Measurements from ENCODE around the gene TIMM8B. TPM values are rescaled to one million over a fixed set of nuclear protein-coding genes. Genes with fewer than 3 reads are reported as not detected.
"Not testable (repeated sequence)": the region's sequence is repeated elsewhere in the genome, so short reads cannot be mapped to it uniquely, and the experiment has no call there.

Gene TIMM8B
- total and polyA plus RNA-seq, 2 experiments from 2014 or later = 33.8 to 106 TPM

GRCh38 chr11:112096194-112096593, 9.6 kb upstream of the TIMM8B start:
- Histone ChIP-seq H3K4me3 (no peak overlapping the region), H3K9me3 (ENCODE audit: low read depth) (no peaks in the 10 kb centered on the region), H3K27ac (no peak overlapping the region), H3K9ac (no peak overlapping the region), H4K20me1 (ENCODE audit: insufficient read depth) (no peaks in the 10 kb centered on the region; the same call in 1 of the 2 replicates), H3K27me3 (replicated peaks; ENCODE audit: insufficient read depth) (no peaks in the 10 kb centered on the region), H3K36me3 (ENCODE audit: low read depth) (peaks cover 28% of the 10 kb centered on the region; the same call in 1 of the 2 replicates), H3K4me1 (ENCODE audit: insufficient read depth) (no peaks in the 10 kb centered on the region), H2AFZ (no peak overlapping the region), H3K4me2 (ENCODE audit: unreplicated experiment) (no peak overlapping the region), H3F3A (ENCODE audit: insufficient read depth) (no peaks in the 10 kb centered on the region), H3K79me2 (ENCODE audit: insufficient read depth) (no peaks in the 10 kb centered on the region), H3K9me2 (ENCODE audit: insufficient read depth) (no peaks in the 10 kb centered on the region)
- in situ Hi-C loops (cut with MboI) = no loop called here
- DNase-seq = no peak
- no peak for TF ChIP-seq EZH2 (IDR thresholded peaks at IDR 0.05; ENCODE audit: insufficient read depth, poor library complexity, severe bottlenecking)

GRCh38 chr11:112095302-112095701, 8.7 kb upstream of the TIMM8B start:
- H3F3A ChIP-seq (ENCODE audit: insufficient read depth); H3K9me2 ChIP-seq (ENCODE audit: insufficient read depth); H3K9ac ChIP-seq; H3K4me3 ChIP-seq; in situ Hi-C loops (cut with MboI); DNase-seq; H3K4me2 ChIP-seq (ENCODE audit: unreplicated experiment); H3K27me3 ChIP-seq (replicated peaks; ENCODE audit: insufficient read depth); H3K4me1 ChIP-seq (ENCODE audit: insufficient read depth); H2AFZ ChIP-seq; H3K79me2 ChIP-seq (ENCODE audit: insufficient read depth); H3K9me3 ChIP-seq (ENCODE audit: low read depth); H4K20me1 ChIP-seq (ENCODE audit: insufficient read depth); H3K27ac ChIP-seq: not testable (repeated sequence)
- H3K36me3 ChIP-seq (ENCODE audit: low read depth) = peaks cover 37% of the 10 kb centered on the region; the same call in 1 of the 2 replicates
- WGBS, 2 experiments (ENCODE audit: low coverage in 1 of 2, low lambda C conversion rate in 2 of 2, missing lambda C conversion rate in 2 of 2) = 99 to 100% methylated on average over 2 of the region's 2 CpGs

- Histone ChIP-seq H2AFZ (peak overlapping the region; percentile 95), H3K4me3 (peak overlapping the region; percentile 88), H3F3A (ENCODE audit: insufficient read depth) (peaks cover 32% of the 10 kb centered on the region), H3K4me1 (ENCODE audit: insufficient read depth) (peaks cover 23% of the 10 kb centered on the region), H3K9me2 (ENCODE audit: insufficient read depth) (no peaks in the 10 kb centered on the region), H3K27me3 (replicated peaks; ENCODE audit: insufficient read depth) (no peaks in the 10 kb centered on the region), H3K9me3 (ENCODE audit: low read depth) (no peaks in the 10 kb centered on the region), H4K20me1 (ENCODE audit: insufficient read depth) (no peaks in the 10 kb centered on the region), H3K36me3 (ENCODE audit: low read depth) (peaks cover 64% of the 10 kb centered on the region), H3K4me2 (ENCODE audit: unreplicated experiment) (peak overlapping the region; percentile 89), H3K79me2 (ENCODE audit: insufficient read depth) (peaks cover 75% of the 10 kb centered on the region), H3K9ac (peak overlapping the region; percentile 86), H3K27ac (peak overlapping the region; percentile 22; the same call in 1 of the 2 replicates)
- in situ Hi-C loops (cut with MboI) = no loop called here
- 14 to 17% methylated on average over 10 of the region's 10 CpGs for WGBS, 2 experiments (ENCODE audit: low coverage in 1 of 2, low lambda C conversion rate in 2 of 2, missing lambda C conversion rate in 2 of 2)
- TF ChIP-seq EZH2phosphoT487 (IDR thresholded peaks at IDR 0.05; ENCODE audit: insufficient read depth, low read depth) (no peak), EZH2 (IDR thresholded peaks at IDR 0.05; ENCODE audit: insufficient read depth, poor library complexity, severe bottlenecking) (no peak)
- DNase-seq = peak; percentile 42
Observed at GRCh38 chr11:112087212-112087611, 656 bp upstream of the TIMM8B start.

DNA sequence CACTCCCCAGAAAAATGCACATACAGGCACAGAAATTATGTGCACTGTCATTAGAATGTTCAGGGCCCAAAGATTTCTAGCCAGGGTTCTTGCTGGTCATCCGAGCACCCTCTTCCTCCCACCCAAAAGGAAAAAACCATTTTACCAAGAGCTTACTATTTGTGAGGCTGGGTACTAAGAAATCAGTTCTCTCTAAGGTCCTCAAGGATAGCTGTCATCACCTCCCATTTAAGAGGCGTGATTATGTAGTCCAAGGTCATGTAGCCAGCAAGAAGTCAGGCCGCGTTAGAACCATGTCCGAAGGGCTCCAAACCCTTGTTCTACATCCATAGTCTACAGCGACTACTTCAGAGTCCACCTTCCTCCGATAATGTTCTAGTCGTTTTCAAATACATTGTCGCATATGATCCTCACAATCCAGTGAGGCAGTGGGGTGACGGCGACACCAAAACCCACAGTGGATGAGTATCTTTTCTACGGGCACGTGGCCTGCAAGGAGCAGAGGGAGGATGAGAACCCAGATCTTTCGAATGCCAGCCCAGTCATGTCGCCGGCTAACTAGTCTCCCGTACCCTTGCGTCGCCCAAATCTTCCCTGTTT, 634 bp downstream of the TIMM8B start:
- Histone ChIP-seq H3K9me3 (ENCODE audit: low read depth) (no peaks in the 10 kb centered on the region), H3F3A (ENCODE audit: insufficient read depth) (peaks cover 45% of the 10 kb centered on the region), H3K9me2 (ENCODE audit: insufficient read depth) (no peaks in the 10 kb centered on the region), H3K9ac (peak overlapping the region; percentile 86), H3K4me2 (ENCODE audit: unreplicated experiment) (peak overlapping the region; percentile 95), H3K36me3 (ENCODE audit: low read depth) (peaks cover 62% of the 10 kb centered on the region), H4K20me1 (ENCODE audit: insufficient read depth) (no peaks in the 10 kb centered on the region), H3K27me3 (replicated peaks; ENCODE audit: insufficient read depth) (no peaks in the 10 kb centered on the region), H3K4me1 (ENCODE audit: insufficient read depth) (peaks cover 28% of the 10 kb centered on the region), H3K79me2 (ENCODE audit: insufficient read depth) (peaks cover 75% of the 10 kb centered on the region), H2AFZ (peak overlapping the region; percentile 95), H3K4me3 (peak overlapping the region; percentile 88), H3K27ac (peak overlapping the region; percentile 45)
- 0 to 2% methylated on average over 19 of the region's 19 CpGs for WGBS, 2 experiments (ENCODE audit: low coverage in 1 of 2, low lambda C conversion rate in 2 of 2, missing lambda C conversion rate in 2 of 2)
- DNase-seq = peak; percentile 69
- TF ChIP-seq EZH2phosphoT487 (IDR thresholded peaks at IDR 0.05; ENCODE audit: insufficient read depth, low read depth) = no peak
- no peak for TF ChIP-seq EZH2 (IDR thresholded peaks at IDR 0.05; ENCODE audit: insufficient read depth, poor library complexity, severe bottlenecking)
- in situ Hi-C loops (cut with MboI) = no loop called here

DNA sequence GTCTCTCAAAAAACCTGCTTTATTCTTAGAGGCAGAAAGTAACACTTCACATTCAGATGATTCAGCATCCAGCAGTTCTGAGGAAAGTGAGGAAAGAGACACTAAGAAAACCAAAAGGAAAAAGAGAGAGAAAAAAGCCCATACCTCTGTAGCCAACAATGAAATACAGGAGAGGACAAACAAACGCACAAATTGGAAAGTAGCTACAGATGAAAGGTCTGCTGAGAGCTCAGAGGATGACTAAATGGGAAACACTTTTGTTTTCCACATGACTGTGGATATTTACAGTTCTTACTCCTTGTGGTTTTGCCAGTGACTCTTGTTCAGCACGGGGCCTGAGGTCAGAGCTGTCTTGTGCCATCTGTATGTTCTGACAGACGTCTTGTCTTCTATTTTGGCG, 3.8 kb downstream of the TIMM8B start:
- Histone ChIP-seq H3K4me3 (no peak overlapping the region), H3K4me2 (ENCODE audit: unreplicated experiment) (peak overlapping the region; percentile 56), H3K9me3 (ENCODE audit: low read depth) (no peaks in the 10 kb centered on the region), H3F3A (ENCODE audit: insufficient read depth) (peaks cover 61% of the 10 kb centered on the region), H3K4me1 (ENCODE audit: insufficient read depth) (peaks cover 26% of the 10 kb centered on the region), H3K9ac (peak overlapping the region; percentile 76), H3K27me3 (replicated peaks; ENCODE audit: insufficient read depth) (no peaks in the 10 kb centered on the region), H2AFZ (no peak overlapping the region), H4K20me1 (ENCODE audit: insufficient read depth) (no peaks in the 10 kb centered on the region), H3K36me3 (ENCODE audit: low read depth) (peaks cover 53% of the 10 kb centered on the region), H3K79me2 (ENCODE audit: insufficient read depth) (peaks cover 65% of the 10 kb centered on the region), H3K27ac (peak overlapping the region; percentile 95), H3K9me2 (ENCODE audit: insufficient read depth) (no peaks in the 10 kb centered on the region)
- in situ Hi-C loops (cut with MboI) = no loop called here
- TF ChIP-seq EZH2phosphoT487 (IDR thresholded peaks at IDR 0.05; ENCODE audit: insufficient read depth, low read depth) (no peak), EZH2 (IDR thresholded peaks at IDR 0.05; ENCODE audit: insufficient read depth, poor library complexity, severe bottlenecking) (no peak)
- DNase-seq = peak; percentile 88
- 48 to 52% methylated on average over 4 of the region's 4 CpGs for WGBS, 2 experiments (ENCODE audit: low coverage in 1 of 2, low lambda C conversion rate in 2 of 2, missing lambda C conversion rate in 2 of 2)

Measured in GM23248 (cell line).